ENCODE results near the gene SLC35C1. TPM values are rescaled to one million over a fixed set of nuclear protein-coding genes. Genes with fewer than 3 reads are reported as not detected.
"Not testable (repeated sequence)": the region's sequence is repeated elsewhere in the genome, so short reads cannot be mapped to it uniquely, and the experiment has no call there.

The SLC35C1 gene
- polyA plus RNA-seq, 1 experiment: 14.6 TPM

DNA sequence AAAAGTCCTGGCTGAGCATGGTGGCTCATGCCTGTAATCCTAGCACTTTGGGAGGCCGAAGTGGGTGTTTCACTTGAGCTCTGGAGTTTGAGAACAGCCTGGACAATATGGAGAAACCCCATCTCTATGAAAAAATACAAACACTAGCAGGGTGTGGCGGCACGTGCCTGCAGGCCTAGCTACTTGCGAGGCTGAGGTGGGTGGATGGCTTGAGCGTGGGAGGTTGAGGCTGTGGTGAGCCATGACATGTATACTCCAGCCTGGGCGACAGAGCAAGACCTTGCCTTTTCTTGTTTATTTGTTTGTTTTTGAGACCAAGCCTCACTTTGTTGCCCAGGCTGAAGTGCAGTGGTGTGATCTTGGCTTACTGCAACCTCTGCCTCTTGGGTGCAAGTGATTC is 34.3 kb downstream of the SLC35C1 start:
- H3K36me3 ChIP-seq (ENCODE audit: control insufficient read depth, insufficient read depth, low read length): no peaks in the 10 kb centered on the region
- H3K4me3 ChIP-seq (ENCODE audit: low read depth, low read length): no peak overlapping the region
- no peak for DNase-seq (ENCODE audit: low read depth)
- POLR2A ChIA-PET: no interaction called here
- CTCF ChIA-PET: interaction anchor here (0.7 kb wide), 1 partner anchor 8 kb away, joined by 5 read pairs; no protein-coding TSS in a partner anchor
- no peaks in the 10 kb centered on the region; the same call in 1 of the 2 replicates for H3K27me3 ChIP-seq (ENCODE audit: control insufficient read depth, insufficient read depth, low read length)
- TF ChIP-seq, protein P1, sequence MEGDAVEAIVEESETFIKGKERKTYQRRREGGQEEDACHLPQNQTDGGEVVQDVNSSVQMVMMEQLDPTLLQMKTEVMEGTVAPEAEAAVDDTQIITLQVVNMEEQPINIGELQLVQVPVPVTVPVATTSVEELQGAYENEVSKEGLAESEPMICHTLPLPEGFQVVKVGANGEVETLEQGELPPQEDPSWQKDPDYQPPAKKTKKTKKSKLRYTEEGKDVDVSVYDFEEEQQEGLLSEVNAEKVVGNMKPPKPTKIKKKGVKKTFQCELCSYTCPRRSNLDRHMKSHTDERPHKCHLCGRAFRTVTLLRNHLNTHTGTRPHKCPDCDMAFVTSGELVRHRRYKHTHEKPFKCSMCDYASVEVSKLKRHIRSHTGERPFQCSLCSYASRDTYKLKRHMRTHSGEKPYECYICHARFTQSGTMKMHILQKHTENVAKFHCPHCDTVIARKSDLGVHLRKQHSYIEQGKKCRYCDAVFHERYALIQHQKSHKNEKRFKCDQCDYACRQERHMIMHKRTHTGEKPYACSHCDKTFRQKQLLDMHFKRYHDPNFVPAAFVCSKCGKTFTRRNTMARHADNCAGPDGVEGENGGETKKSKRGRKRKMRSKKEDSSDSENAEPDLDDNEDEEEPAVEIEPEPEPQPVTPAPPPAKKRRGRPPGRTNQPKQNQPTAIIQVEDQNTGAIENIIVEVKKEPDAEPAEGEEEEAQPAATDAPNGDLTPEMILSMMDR (IDR thresholded peaks at IDR 0.05; ENCODE audit: insufficient read depth, low read depth, low read length): no peak

- DNase-seq (ENCODE audit: low read depth); H3K27me3 ChIP-seq (ENCODE audit: control insufficient read depth, insufficient read depth, low read length); H3K36me3 ChIP-seq (ENCODE audit: control insufficient read depth, insufficient read depth, low read length); POLR2A ChIA-PET; CTCF ChIA-PET; H3K4me3 ChIP-seq (ENCODE audit: low read depth, low read length): not testable (repeated sequence)
Observed at GRCh38 chr11:45840251-45840650, 35.3 kb downstream of the SLC35C1 start.

- no peak for DNase-seq (ENCODE audit: low read depth)
- Histone ChIP-seq H3K36me3 (ENCODE audit: control insufficient read depth, insufficient read depth, low read length) (no peaks in the 10 kb centered on the region), H3K4me3 (ENCODE audit: low read depth, low read length) (no peak overlapping the region), H3K27me3 (ENCODE audit: control insufficient read depth, insufficient read depth, low read length) (no peaks in the 10 kb centered on the region)
- POLR2A ChIA-PET: interaction anchor here (0.7 kb wide), 1 partner anchor 74 kb away, joined by 3 read pairs; the partner anchor contains the start of gene PEX16
- CTCF ChIA-PET: interaction anchor here (0.7 to 2.0 kb wide), 18 partner anchors 9 to 794 kb away, joined by 3 to 12 read pairs (median 6); no protein-coding TSS in a partner anchor
- TF ChIP-seq, protein P1 (IDR thresholded peaks at IDR 0.05; ENCODE audit: insufficient read depth, low read depth, low read length): peak; percentile 96
Observed at GRCh38 chr11:45843158-45843924, 38.4 kb downstream of the SLC35C1 start.

GRCh38 chr11:45844822-45845578 is 40.1 kb downstream of the SLC35C1 start:
- no peaks in the 10 kb centered on the region for H3K36me3 ChIP-seq (ENCODE audit: control insufficient read depth, insufficient read depth, low read length)
- TF ChIP-seq, protein P1 (IDR thresholded peaks at IDR 0.05; ENCODE audit: insufficient read depth, low read depth, low read length): no peak
- CTCF ChIA-PET: interaction anchor here (1.3 to 2.6 kb wide), 4 partner anchors 12 to 38 kb away, joined by 3 to 11 read pairs (median 8); no protein-coding TSS in a partner anchor
- POLR2A ChIA-PET: no interaction called here
- H3K27me3 ChIP-seq (ENCODE audit: control insufficient read depth, insufficient read depth, low read length): no peaks in the 10 kb centered on the region
- H3K4me3 ChIP-seq (ENCODE audit: low read depth, low read length): no peak overlapping the region
- DNase-seq (ENCODE audit: low read depth): no peak

DNA sequence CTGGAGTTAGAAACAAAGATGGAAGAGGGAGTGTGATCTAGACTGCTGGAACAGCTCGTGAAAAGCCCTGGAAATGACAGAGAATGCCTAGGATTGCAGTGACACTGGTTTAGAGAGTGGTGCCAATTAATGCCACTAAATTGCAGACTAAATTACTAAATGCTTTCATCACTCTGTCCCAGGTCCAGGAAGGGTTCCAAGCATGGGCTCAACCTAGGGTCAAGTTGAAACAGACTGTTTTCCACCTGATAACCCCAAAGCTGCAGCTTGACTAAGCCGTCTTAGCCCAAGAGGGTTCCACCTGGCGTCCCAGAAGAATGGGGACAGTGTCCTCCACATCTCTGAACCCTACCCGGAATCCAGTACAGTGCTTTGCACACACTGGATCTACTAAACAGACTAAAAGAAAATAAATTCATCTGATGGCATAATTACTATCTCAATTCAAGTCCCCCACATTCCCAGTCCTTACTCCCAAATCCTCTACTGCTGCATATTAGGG is 41.3 kb downstream of the SLC35C1 start:
- Histone ChIP-seq H3K27me3 (ENCODE audit: control insufficient read depth, insufficient read depth, low read length) (no peaks in the 10 kb centered on the region), H3K36me3 (ENCODE audit: control insufficient read depth, insufficient read depth, low read length) (no peaks in the 10 kb centered on the region), H3K4me3 (ENCODE audit: low read depth, low read length) (no peak overlapping the region)
- TF ChIP-seq, protein P1 (IDR thresholded peaks at IDR 0.05; ENCODE audit: insufficient read depth, low read depth, low read length): no peak
- ChIA-PET CTCF (interaction anchor here (1.0 to 2.6 kb wide), 8 partner anchors 10 to 74 kb away, joined by 3 to 11 read pairs (median 4); partner anchors contain the start of gene SLC35C1), POLR2A (interaction anchor here (1.0 to 1.4 kb wide), 2 partner anchors 12 to 14 kb away, joined by 4 read pairs; no protein-coding TSS in a partner anchor)
- DNase-seq (ENCODE audit: low read depth): no peak
